Activated CD4-positive, alpha-beta T cell treated with anti-CD3 and anti-CD28 coated beads, Interleukin-2, amount 10 ng/mL, durations not matched to agents 7 days and 5 days (primary cell): ENCODE results near the gene PTN. TPM values are rescaled to one million over a fixed set of nuclear protein-coding genes. Genes with fewer than 3 reads are reported as not detected.

Experiments used
- CTCF ChIA-PET: fragments of 350-600 bp; sonication (Branson Sonifier 250); formaldehyde crosslinking; loops from one replicate; lab custom pipeline; 2021; ENCODE audit warnings: antibody characterized with exemption; lab: Charles Lee
- POLR2A ChIA-PET: fragments of 350-600 bp; sonication (Branson Sonifier 250); formaldehyde crosslinking; loops from one replicate; lab custom pipeline; 2021; ENCODE audit warnings: antibody characterized with exemption; lab: Charles Lee
- DNase-seq: peaks from one replicate; pipeline ENCODE4 v3.0.0-alpha.2; 2020
- H3K27ac Mint-ChIP-seq: one replicate; pipeline ENCODE4 v1.8.0; 2021; ENCODE audit warnings: mild to moderate bottlenecking, moderate library complexity, mixed read lengths
- H3K27me3 Mint-ChIP-seq: one replicate; pipeline ENCODE4 v1.8.0; 2021; ENCODE audit warnings: mixed read lengths
- H3K36me3 Mint-ChIP-seq: one replicate; pipeline ENCODE4 v1.8.0; 2021; ENCODE audit warnings: low read depth, mixed read lengths
- H3K4me1 Mint-ChIP-seq: one replicate; pipeline ENCODE4 v1.8.0; 2021; ENCODE audit warnings: mixed read lengths
- H3K4me3 Mint-ChIP-seq: one replicate; pipeline ENCODE4 v1.8.0; 2021; ENCODE audit warnings: mild to moderate bottlenecking, moderate library complexity, mixed read lengths
- H3K9me3 Mint-ChIP-seq: one replicate; pipeline ENCODE4 v1.8.0; 2021; ENCODE audit warnings: mixed read lengths
- total RNA-seq, 2 experiments: library from RNA; stranded (reverse); gene quantifications; one replicate each; pipeline ENCODE4 v1.2.3, GENCODE V29; 2021

PTN gene
- total RNA-seq, result not detected

- Mint-ChIP-seq H3K36me3 (no peaks in the 10 kb centered on the region), H3K27ac (no peak within 1 kb of the TSS), H3K9me3 (no peaks in the 10 kb centered on the region), H3K4me3 (no peak within 1 kb of the TSS), H3K4me1 (no peaks in the 10 kb centered on the region), H3K27me3 (peaks cover 12% of the 10 kb centered on the region)
- CTCF ChIA-PET, result no interaction called here
- DNase-seq, result no peak
- POLR2A ChIA-PET, result no interaction called here
These were observed at the start of gene PTN for GRCh38 chr7:137343281-137343841. Gene PTN, minus strand, starts transcription at chr7:137343733. Its CDS starts 88,760 bp downstream, at chr7:137254973.

GRCh38 chr7:137390076-137390475, 46.5 kb upstream of the PTN start:
- no peak overlapping the region for H3K27ac Mint-ChIP-seq
- no peaks in the 10 kb centered on the region for H3K9me3 Mint-ChIP-seq
- H3K4me3 Mint-ChIP-seq, result no peak overlapping the region
- H3K36me3 Mint-ChIP-seq, result no peaks in the 10 kb centered on the region
- ChIA-PET CTCF (no interaction called here), POLR2A (no interaction called here)
- no peaks in the 10 kb centered on the region for H3K4me1 Mint-ChIP-seq
- no peaks in the 10 kb centered on the region for H3K27me3 Mint-ChIP-seq
- DNase-seq, result no peak

- H3K36me3 Mint-ChIP-seq, result no peaks in the 10 kb centered on the region
- CTCF ChIA-PET, result no interaction called here
These were observed 45.4 kb upstream of the PTN start for GRCh38 chr7:137388916-137389315.

GRCh38 chr7:137386966-137387365, 43.4 kb upstream of the PTN start:
- Mint-ChIP-seq H3K4me3 (no peak overlapping the region), H3K36me3 (no peaks in the 10 kb centered on the region)

More at GRCh38 chr7:137388916-137389315, 45.4 kb upstream of the PTN start:
- no peaks in the 10 kb centered on the region for H3K4me1 Mint-ChIP-seq
- POLR2A ChIA-PET, result no interaction called here
- H3K27ac Mint-ChIP-seq, result no peak overlapping the region
- no peaks in the 10 kb centered on the region for H3K9me3 Mint-ChIP-seq
- no peak for DNase-seq
- no peaks in the 10 kb centered on the region for H3K27me3 Mint-ChIP-seq
- no peak overlapping the region for H3K4me3 Mint-ChIP-seq

GRCh38 chr7:137381045-137381444, 37.5 kb upstream of the PTN start:
- ChIA-PET POLR2A (no interaction called here), CTCF (no interaction called here)
- Mint-ChIP-seq H3K27ac (no peak overlapping the region), H3K27me3 (no peaks in the 10 kb centered on the region), H3K4me1 (no peaks in the 10 kb centered on the region), H3K4me3 (no peak overlapping the region), H3K9me3 (no peaks in the 10 kb centered on the region), H3K36me3 (no peaks in the 10 kb centered on the region)
- DNase-seq, result no peak

More at GRCh38 chr7:137386966-137387365, 43.4 kb upstream of the PTN start:
- DNase-seq, result no peak
- Mint-ChIP-seq H3K27me3 (no peaks in the 10 kb centered on the region), H3K27ac (no peak overlapping the region), H3K9me3 (no peaks in the 10 kb centered on the region), H3K4me1 (no peaks in the 10 kb centered on the region)
- POLR2A ChIA-PET, result no interaction called here
- CTCF ChIA-PET, result no interaction called here

GRCh38 chr7:137373507-137373906, 30.0 kb upstream of the PTN start:
- no peaks in the 10 kb centered on the region for H3K4me1 Mint-ChIP-seq
- DNase-seq, result no peak
- CTCF ChIA-PET, result no interaction called here
- no peaks in the 10 kb centered on the region for H3K27me3 Mint-ChIP-seq
- POLR2A ChIA-PET, result no interaction called here
- no peaks in the 10 kb centered on the region for H3K9me3 Mint-ChIP-seq
- H3K4me3 Mint-ChIP-seq, result no peak overlapping the region
- no peaks in the 10 kb centered on the region for H3K36me3 Mint-ChIP-seq
- H3K27ac Mint-ChIP-seq, result no peak overlapping the region

GRCh38 chr7:137371616-137372015, 28.1 kb upstream of the PTN start:
- Mint-ChIP-seq H3K9me3 (no peaks in the 10 kb centered on the region), H3K4me1 (no peaks in the 10 kb centered on the region), H3K27ac (no peak overlapping the region), H3K4me3 (no peak overlapping the region), H3K36me3 (no peaks in the 10 kb centered on the region), H3K27me3 (no peaks in the 10 kb centered on the region)
- DNase-seq, result no peak
- ChIA-PET POLR2A (no interaction called here), CTCF (no interaction called here)

- Mint-ChIP-seq H3K27me3 (no peaks in the 10 kb centered on the region), H3K4me3 (no peak overlapping the region), H3K27ac (no peak overlapping the region), H3K4me1 (no peaks in the 10 kb centered on the region), H3K9me3 (peaks cover 14% of the 10 kb centered on the region), H3K36me3 (no peaks in the 10 kb centered on the region)
- CTCF ChIA-PET, result no interaction called here
- POLR2A ChIA-PET, result no interaction called here
- DNase-seq, result no peak
These were observed 23.5 kb upstream of the PTN start for GRCh38 chr7:137366995-137367394.

GRCh38 chr7:137363683-137364082, 20.1 kb upstream of the PTN start:
- no peaks in the 10 kb centered on the region for H3K27me3 Mint-ChIP-seq
- ChIA-PET POLR2A (no interaction called here), CTCF (no interaction called here)
- H3K4me1 Mint-ChIP-seq, result no peaks in the 10 kb centered on the region
- peaks cover 35% of the 10 kb centered on the region for H3K9me3 Mint-ChIP-seq
- no peak overlapping the region for H3K27ac Mint-ChIP-seq
- H3K36me3 Mint-ChIP-seq, result no peaks in the 10 kb centered on the region
- H3K4me3 Mint-ChIP-seq, result no peak overlapping the region
- DNase-seq, result no peak

- ChIA-PET CTCF (no interaction called here), POLR2A (no interaction called here)
- Mint-ChIP-seq H3K27me3 (no peaks in the 10 kb centered on the region), H3K36me3 (no peaks in the 10 kb centered on the region), H3K4me3 (no peak overlapping the region), H3K27ac (no peak overlapping the region), H3K9me3 (peaks cover 34% of the 10 kb centered on the region), H3K4me1 (no peaks in the 10 kb centered on the region)
- DNase-seq, result no peak
These were observed 16.6 kb upstream of the PTN start for GRCh38 chr7:137360087-137360679.

- no peaks in the 10 kb centered on the region for H3K27me3 Mint-ChIP-seq
- no peak overlapping the region for H3K4me3 Mint-ChIP-seq
- no peaks in the 10 kb centered on the region for H3K36me3 Mint-ChIP-seq
- CTCF ChIA-PET, result interaction anchor here (0.5 kb wide), 1 partner anchor 125 kb away, joined by 3 read pairs; no protein-coding TSS in a partner anchor
- H3K9me3 Mint-ChIP-seq, result peaks cover 8% of the 10 kb centered on the region
- H3K4me1 Mint-ChIP-seq, result no peaks in the 10 kb centered on the region
- DNase-seq, result no peak
- POLR2A ChIA-PET, result no interaction called here
- no peak overlapping the region for H3K27ac Mint-ChIP-seq
These were observed 11.4 kb upstream of the PTN start for GRCh38 chr7:137354961-137355360.

GRCh38 chr7:137354396-137354795, 10.9 kb upstream of the PTN start:
- POLR2A ChIA-PET, result no interaction called here
- CTCF ChIA-PET, result no interaction called here

GRCh38 chr7:137351941-137352340, 8.4 kb upstream of the PTN start:
- Mint-ChIP-seq H3K27me3 (no peaks in the 10 kb centered on the region), H3K4me3 (no peak overlapping the region), H3K4me1 (no peaks in the 10 kb centered on the region), H3K9me3 (no peaks in the 10 kb centered on the region), H3K36me3 (no peaks in the 10 kb centered on the region), H3K27ac (no peak overlapping the region)
- DNase-seq, result no peak
- POLR2A ChIA-PET, result no interaction called here
- CTCF ChIA-PET, result no interaction called here

More at GRCh38 chr7:137354396-137354795, 10.9 kb upstream of the PTN start:
- Mint-ChIP-seq H3K27me3 (no peaks in the 10 kb centered on the region), H3K36me3 (no peaks in the 10 kb centered on the region), H3K27ac (no peak overlapping the region), H3K4me3 (no peak overlapping the region), H3K9me3 (peaks cover 6% of the 10 kb centered on the region), H3K4me1 (no peaks in the 10 kb centered on the region)
- DNase-seq, result no peak
